Measurements from ENCODE around the gene SGPP2.

The SGPP2 gene

DNA sequence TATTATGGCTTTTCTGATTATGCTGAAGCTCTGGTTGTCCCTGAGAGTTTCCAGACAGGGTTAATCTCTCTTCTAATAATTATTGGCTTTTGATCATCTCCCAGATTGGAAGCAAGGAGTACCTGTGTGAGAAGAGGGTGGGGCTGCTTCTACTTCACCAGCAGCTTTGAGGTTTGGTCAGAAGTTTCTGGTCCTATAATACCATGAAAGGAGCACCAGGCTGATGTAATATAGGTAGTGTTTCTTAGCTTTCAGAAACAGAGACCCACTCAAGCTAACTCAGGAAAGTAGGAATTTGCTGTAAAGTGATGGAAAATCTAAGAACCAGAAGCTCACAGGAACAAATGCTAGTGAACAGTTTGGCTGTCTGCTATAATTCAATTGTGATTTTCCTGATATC is 57.6 kb downstream of the SGPP2 start:
- no peak for TF ChIP-seq CTCF (IDR thresholded peaks at IDR 0.05; ENCODE audit: low read depth, low read length, missing control alignments)

DNA sequence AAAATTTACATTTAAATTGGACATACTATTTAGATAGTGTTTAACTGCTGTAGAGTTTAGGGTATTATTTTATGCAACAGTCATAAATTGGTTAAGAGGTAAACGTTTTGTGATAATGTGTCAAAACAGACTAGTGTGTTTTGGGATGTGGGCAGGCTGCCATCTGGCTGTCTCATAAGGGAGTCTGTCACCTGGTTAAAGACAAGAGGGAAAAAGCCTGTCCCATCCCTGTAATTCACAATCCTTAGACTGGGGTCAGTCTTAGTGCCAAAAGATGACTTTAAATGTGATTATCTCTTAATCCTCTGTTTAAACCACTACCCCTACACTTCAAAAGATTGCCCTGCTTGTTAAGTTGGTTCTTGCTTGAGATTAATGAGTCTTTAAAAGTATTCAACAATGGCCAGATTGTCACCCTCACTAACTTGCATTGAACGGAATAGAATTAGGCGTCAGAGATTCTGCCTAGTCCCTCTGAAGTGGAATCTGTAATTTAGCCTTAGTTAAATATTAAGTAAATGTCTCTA is 59.2 kb downstream of the SGPP2 start:
- Histone ChIP-seq H3K4me3 (ENCODE audit: low read depth, low read length) (no peak overlapping the region), H3K36me3 (replicated peaks) (no peaks in the 10 kb centered on the region), H3K27ac (no peak overlapping the region), H3K27me3 (replicated peaks) (no peaks in the 10 kb centered on the region)
- in situ Hi-C loops (cut with HindIII; ENCODE audit: low pct_ligation_motif_present, low sequenced_read_pairs), result no loop called here
- no peak for TF ChIP-seq CTCF (IDR thresholded peaks at IDR 0.05; ENCODE audit: low read depth, low read length, missing control alignments)
- DNase-seq, result no peak

More for the DNA sequence above, 57.6 kb downstream of the SGPP2 start:
- in situ Hi-C loops (cut with HindIII; ENCODE audit: low pct_ligation_motif_present, low sequenced_read_pairs), result no loop called here
- no peak for DNase-seq
- Histone ChIP-seq H3K36me3 (replicated peaks) (no peaks in the 10 kb centered on the region), H3K27me3 (replicated peaks) (no peaks in the 10 kb centered on the region), H3K4me3 (ENCODE audit: low read depth, low read length) (no peak overlapping the region), H3K27ac (no peak overlapping the region)

- Histone ChIP-seq H3K36me3 (replicated peaks) (no peaks in the 10 kb centered on the region), H3K4me3 (ENCODE audit: low read depth, low read length) (no peak overlapping the region), H3K27me3 (replicated peaks) (no peaks in the 10 kb centered on the region), H3K27ac (no peak overlapping the region)
- TF ChIP-seq CTCF (IDR thresholded peaks at IDR 0.05; ENCODE audit: low read depth, low read length, missing control alignments), result no peak
- in situ Hi-C loops (cut with HindIII; ENCODE audit: low pct_ligation_motif_present, low sequenced_read_pairs), result no loop called here
- no peak for DNase-seq
These were observed 61.2 kb downstream of the SGPP2 start for GRCh38 chr2:222485367-222486211.

GRCh38 chr2:222490131-222490530 is 65.8 kb downstream of the SGPP2 start:
- DNase-seq, result no peak
- TF ChIP-seq CTCF (IDR thresholded peaks at IDR 0.05; ENCODE audit: low read depth, low read length, missing control alignments), result no peak
- in situ Hi-C loops (cut with HindIII; ENCODE audit: low pct_ligation_motif_present, low sequenced_read_pairs), result no loop called here
- Histone ChIP-seq H3K36me3 (replicated peaks) (no peaks in the 10 kb centered on the region), H3K27me3 (replicated peaks) (no peaks in the 10 kb centered on the region), H3K27ac (no peak overlapping the region), H3K4me3 (ENCODE audit: low read depth, low read length) (no peak overlapping the region)

DNA sequence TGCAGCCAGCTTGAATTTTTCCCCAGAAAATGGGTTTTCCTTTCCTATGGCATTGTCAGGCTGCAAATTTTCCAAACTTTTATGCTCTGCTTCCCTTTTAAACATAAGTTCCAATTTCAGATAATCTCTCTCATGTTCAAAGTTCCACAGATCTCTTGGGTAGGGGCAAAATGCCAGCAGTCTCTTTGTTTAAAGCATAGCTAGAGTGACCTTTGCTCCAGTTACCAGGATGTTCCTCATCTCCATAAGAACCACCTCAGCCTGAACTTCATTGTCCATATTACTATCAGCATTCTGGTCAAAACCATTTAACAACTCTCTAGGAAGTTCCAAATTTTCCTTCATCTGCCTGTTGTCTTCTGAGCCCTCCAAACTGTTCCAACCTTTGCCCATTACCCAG is 68.3 kb downstream of the SGPP2 start:
- Histone ChIP-seq H3K36me3 (replicated peaks) (no peaks in the 10 kb centered on the region), H3K27ac (no peak overlapping the region), H3K4me3 (ENCODE audit: low read depth, low read length) (no peak overlapping the region), H3K27me3 (replicated peaks) (no peaks in the 10 kb centered on the region)
- in situ Hi-C loops (cut with HindIII; ENCODE audit: low pct_ligation_motif_present, low sequenced_read_pairs), result no loop called here
- TF ChIP-seq CTCF (IDR thresholded peaks at IDR 0.05; ENCODE audit: low read depth, low read length, missing control alignments), result no peak
- no peak for DNase-seq
